NT2/D1 (cell line): ENCODE data around the gene CCDC171.

ENCODE experiments used
- DNase-seq: peaks from one replicate; pipeline ENCODE4 v3.0.0-alpha.2; 2011; ENCODE audit warnings: low read depth, low spot score
- H3K27me3 ChIP-seq: 2 replicates; pipeline ENCODE4 v1.6.0; 2011; ENCODE audit warnings: mild to moderate bottlenecking; ENCODE audit not compliant: insufficient read length, insufficient read depth
- H3K36me3 ChIP-seq: 2 replicates; pipeline ENCODE4 v1.6.1; 2011; ENCODE audit warnings: mild to moderate bottlenecking, low read length, mixed read lengths; ENCODE audit not compliant: insufficient read depth, insufficient read length
- H3K4me1 ChIP-seq: 2 replicates; pipeline ENCODE4 v1.5.1; 2011; ENCODE audit not compliant: insufficient read depth, insufficient read length
- H3K4me3 ChIP-seq: 2 replicates; pipeline ENCODE4 v1.5.1; 2011; ENCODE audit warnings: low read depth; ENCODE audit not compliant: insufficient read length
- H3K9ac ChIP-seq: 2 replicates; pipeline ENCODE4 v1.6.0; 2011; ENCODE audit warnings: low read depth; ENCODE audit not compliant: insufficient read length
- H3K9me3 ChIP-seq: 2 replicates; pipeline ENCODE4 v1.5.1; 2011; ENCODE audit warnings: mild to moderate bottlenecking, low read length; ENCODE audit not compliant: insufficient read depth
- SUZ12 ChIP-seq: IDR thresholded peaks from 2 replicates; pipeline ENCODE4 v1.6.1; 2011; ENCODE audit not compliant: insufficient read length, insufficient read depth; ENCODE audit errors: extremely low read depth
- YY1 ChIP-seq: IDR thresholded peaks from 2 replicates; pipeline ENCODE4 v1.6.1; 2011; ENCODE audit not compliant: insufficient read length, insufficient read depth
- ZNF274 ChIP-seq: IDR thresholded peaks from 2 replicates; pipeline ENCODE4 v1.6.1; 2011; ENCODE audit warnings: mild to moderate bottlenecking, low read depth, low read length

Gene CCDC171

DNA sequence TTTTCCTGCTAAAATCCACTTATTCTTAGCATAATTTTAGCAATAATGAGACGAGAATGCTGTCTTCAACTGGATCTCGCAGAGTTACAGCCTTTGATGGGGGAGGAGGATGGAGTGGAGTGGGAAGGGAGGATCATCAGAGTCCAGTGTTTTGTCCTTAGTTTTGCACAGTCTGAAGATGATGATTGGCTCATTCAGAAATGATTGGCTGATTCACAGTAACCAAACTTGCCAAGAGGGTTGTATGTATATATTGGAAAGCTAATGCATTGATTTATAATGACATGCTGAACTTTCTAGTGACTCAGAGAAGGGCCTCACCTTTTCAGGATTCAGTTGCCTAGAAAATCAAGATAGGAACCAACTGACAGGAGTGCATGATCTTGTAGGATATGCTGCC lies 448.0 kb downstream of the CCDC171 start:
- no peaks in the 10 kb centered on the region for H3K9me3 ChIP-seq
- no peak overlapping the region for H3K4me3 ChIP-seq
- no peak for DNase-seq
- no peak overlapping the region for H3K9ac ChIP-seq
- no peaks in the 10 kb centered on the region for H3K36me3 ChIP-seq
- H3K4me1 ChIP-seq = no peaks in the 10 kb centered on the region
- TF ChIP-seq ZNF274 (no peak), SUZ12 (no peak), YY1 (no peak)
- H3K27me3 ChIP-seq = no peaks in the 10 kb centered on the region

DNA sequence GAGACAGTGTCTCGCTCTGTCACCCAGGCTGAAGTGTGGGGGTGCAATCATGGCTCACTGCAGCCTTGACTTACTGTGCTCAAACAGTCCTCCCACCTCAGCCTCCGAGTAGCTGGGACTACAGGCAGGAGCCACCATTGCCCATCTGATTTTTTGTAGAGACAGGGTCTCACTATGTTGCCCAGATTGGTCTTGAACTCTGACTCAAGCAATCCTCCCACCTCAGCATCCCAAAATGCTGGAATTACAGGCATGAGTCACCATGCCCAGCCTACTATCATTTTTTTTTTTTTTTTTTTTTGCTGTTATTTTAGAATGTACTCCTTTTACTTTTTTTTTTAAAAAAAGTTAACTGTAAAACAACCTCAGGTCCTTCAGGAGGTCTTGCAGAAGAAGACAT lies 449.0 kb downstream of the CCDC171 start:
- no peaks in the 10 kb centered on the region for H3K27me3 ChIP-seq
- H3K9ac ChIP-seq = no peak overlapping the region
- H3K9me3 ChIP-seq = no peaks in the 10 kb centered on the region
- H3K4me3 ChIP-seq = no peak overlapping the region
- H3K36me3 ChIP-seq = no peaks in the 10 kb centered on the region
- H3K4me1 ChIP-seq = no peaks in the 10 kb centered on the region
- TF ChIP-seq ZNF274 (no peak), YY1 (no peak), SUZ12 (no peak)
- DNase-seq = no peak

DNA sequence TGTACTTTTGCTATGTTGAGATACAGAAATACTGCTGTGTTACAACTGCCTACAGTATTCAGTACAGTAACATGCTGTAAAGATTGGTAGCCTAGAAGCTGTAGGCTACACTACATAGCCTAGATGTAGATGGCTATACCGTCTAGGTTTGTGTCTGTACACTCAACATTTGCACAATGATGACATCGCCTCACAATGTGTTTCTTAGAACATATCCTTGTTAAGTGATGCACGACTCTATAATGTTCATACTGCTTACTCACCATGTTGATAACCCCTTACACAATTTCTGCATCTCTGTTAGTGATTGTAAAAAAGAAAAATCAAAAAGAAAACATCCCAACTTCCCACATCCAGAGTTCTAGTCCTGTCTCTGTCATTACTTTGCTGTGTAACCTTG lies 450.0 kb downstream of the CCDC171 start:
- H3K9me3 ChIP-seq = no peaks in the 10 kb centered on the region
- no peaks in the 10 kb centered on the region for H3K36me3 ChIP-seq
- TF ChIP-seq ZNF274 (no peak), SUZ12 (no peak), YY1 (no peak)

DNA sequence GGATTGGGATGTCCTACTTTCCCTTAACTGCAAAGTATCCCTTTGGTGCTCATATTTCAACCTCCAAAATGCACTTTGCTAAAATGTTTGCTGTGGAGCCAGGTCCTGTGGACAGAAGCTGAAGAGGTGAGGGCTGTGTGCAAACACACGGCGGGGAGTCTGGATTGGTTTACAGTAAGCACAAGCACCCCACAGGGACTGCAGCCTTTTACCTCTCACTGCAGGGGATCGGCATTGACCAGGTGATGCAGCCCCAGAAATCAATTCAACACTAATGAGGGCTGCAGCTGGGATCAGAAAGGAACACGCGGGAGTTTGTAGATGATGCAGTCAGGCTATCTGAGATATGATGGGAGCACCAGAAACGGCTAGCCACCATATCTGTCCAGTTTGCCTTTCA lies 450.9 kb downstream of the CCDC171 start:
- no peak for DNase-seq
- H3K4me1 ChIP-seq = no peaks in the 10 kb centered on the region

More for the DNA sequence above, 450.0 kb downstream of the CCDC171 start:
- no peak overlapping the region for H3K4me3 ChIP-seq
- no peaks in the 10 kb centered on the region for H3K4me1 ChIP-seq
- no peak overlapping the region for H3K9ac ChIP-seq
- DNase-seq = no peak
- no peaks in the 10 kb centered on the region for H3K27me3 ChIP-seq

DNA sequence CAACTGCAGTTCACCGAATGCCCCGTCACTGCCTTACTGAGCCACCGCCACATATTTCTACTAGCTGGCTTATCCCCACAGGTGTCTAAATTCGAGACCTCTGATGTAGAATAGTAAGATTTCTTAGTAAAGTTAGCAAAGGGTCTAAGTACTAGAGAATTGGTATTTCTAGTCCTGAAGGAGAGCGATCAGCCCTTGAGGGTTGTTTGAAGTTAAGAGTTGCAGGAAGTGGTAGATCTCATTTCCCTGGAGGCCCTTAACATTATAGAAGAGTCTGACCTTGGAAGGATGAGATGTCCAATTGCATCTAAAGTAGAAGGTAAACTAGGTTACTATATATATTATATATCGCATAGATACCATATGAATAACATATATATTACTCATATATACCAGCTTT lies 451.8 kb downstream of the CCDC171 start:
- Histone ChIP-seq H3K9ac (no peak overlapping the region), H3K4me1 (no peaks in the 10 kb centered on the region), H3K36me3 (no peaks in the 10 kb centered on the region), H3K27me3 (no peaks in the 10 kb centered on the region), H3K9me3 (no peaks in the 10 kb centered on the region), H3K4me3 (no peak overlapping the region)
- no peak for TF ChIP-seq SUZ12
- no peak for TF ChIP-seq ZNF274
- no peak for TF ChIP-seq YY1
- DNase-seq = no peak

More for the DNA sequence above, 450.9 kb downstream of the CCDC171 start:
- Histone ChIP-seq H3K9me3 (no peaks in the 10 kb centered on the region), H3K36me3 (no peaks in the 10 kb centered on the region), H3K27me3 (no peaks in the 10 kb centered on the region), H3K9ac (no peak overlapping the region), H3K4me3 (no peak overlapping the region)
- TF ChIP-seq SUZ12 (no peak), ZNF274 (no peak), YY1 (no peak)

DNA sequence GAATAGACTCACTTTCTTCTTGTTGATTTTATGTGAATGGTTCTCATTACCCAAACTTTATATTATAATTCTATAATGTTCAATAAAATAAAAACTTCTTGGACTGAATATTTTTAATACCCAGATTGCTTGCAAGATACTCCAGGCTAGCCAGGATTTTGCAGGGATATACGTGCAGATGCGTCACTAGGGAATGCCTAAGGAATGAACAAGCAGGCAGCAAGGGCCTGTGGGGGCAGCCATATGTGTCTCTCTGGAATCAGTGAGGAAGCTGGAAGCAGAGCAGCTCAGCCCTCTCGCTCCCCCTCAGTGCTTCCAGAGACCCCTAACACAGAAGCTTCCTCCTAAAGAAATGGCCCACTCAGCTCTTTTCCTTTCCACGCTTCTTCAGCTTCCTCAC lies 457.4 kb downstream of the CCDC171 start:
- no peaks in the 10 kb centered on the region for H3K27me3 ChIP-seq
- no peak overlapping the region for H3K9ac ChIP-seq
- TF ChIP-seq ZNF274 (no peak), YY1 (no peak), SUZ12 (no peak)
- no peaks in the 10 kb centered on the region for H3K36me3 ChIP-seq
- H3K4me1 ChIP-seq = no peaks in the 10 kb centered on the region
- DNase-seq = no peak
- H3K4me3 ChIP-seq = no peak overlapping the region
- H3K9me3 ChIP-seq = no peaks in the 10 kb centered on the region

DNA sequence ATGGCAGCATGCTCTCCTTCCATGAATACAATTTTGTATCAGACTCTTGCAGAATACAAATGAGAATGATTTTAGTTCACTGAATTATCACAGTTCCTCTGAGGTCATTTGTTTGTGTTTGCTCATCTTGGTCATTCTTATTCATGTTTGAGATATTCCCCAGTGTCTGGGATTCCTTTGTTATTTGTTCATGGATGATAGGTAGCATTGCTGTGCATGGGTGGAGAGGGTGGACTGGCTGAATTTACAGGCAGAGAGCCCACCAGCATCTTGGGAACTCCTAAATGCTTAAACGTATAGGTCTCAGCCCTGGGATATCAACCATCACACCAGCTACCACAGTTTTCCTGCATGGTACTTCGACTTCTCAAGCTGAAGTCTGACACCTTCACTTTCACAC lies 459.8 kb downstream of the CCDC171 start:
- H3K27me3 ChIP-seq = no peaks in the 10 kb centered on the region
- H3K36me3 ChIP-seq = no peaks in the 10 kb centered on the region
- no peaks in the 10 kb centered on the region for H3K4me1 ChIP-seq
- peaks cover 6% of the 10 kb centered on the region for H3K9me3 ChIP-seq
- H3K9ac ChIP-seq = no peak overlapping the region
- no peak overlapping the region for H3K4me3 ChIP-seq
- DNase-seq = no peak
- TF ChIP-seq SUZ12 (no peak), YY1 (no peak), ZNF274 (no peak)
